Activated CD8-positive, alpha-beta memory T cell treated with anti-CD3 and anti-CD28 coated beads for 48 hours (primary cell): ENCODE data around the gene PPP2R5C.
"Not testable (repeated sequence)": the region's sequence is repeated elsewhere in the genome, so short reads cannot be mapped to it uniquely, and the experiment has no call there.

Experiments
- DNase-seq, 3 experiments: peaks; one replicate each; pipeline ENCODE4 v3.0.0-alpha.2; 2020; ENCODE audit warnings: low read depth in 2 of 3, low spot score in 2 of 3

PPP2R5C gene

DNA sequence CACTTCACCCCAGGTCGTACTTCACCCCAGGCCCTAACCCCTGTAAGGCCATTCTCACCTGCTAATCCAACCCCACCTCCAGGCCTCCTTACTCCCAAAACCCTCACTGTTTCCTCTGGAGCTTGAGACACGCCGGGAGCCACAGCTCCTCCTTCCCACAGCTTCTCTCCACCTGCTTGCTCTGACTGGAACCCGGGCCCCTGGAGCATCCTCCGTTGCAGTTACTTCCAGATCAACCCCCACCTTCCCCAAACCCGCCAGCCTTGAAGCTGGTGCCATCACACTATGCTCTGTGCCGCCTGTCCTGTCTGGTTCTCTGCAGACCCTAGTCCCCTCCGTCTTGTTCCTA lies 34.6 kb upstream of the PPP2R5C start:
- DNase-seq, result no peak

- no peak for DNase-seq
Observed at GRCh38 chr14:101727611-101728366, 33.7 kb upstream of the PPP2R5C start.

DNA sequence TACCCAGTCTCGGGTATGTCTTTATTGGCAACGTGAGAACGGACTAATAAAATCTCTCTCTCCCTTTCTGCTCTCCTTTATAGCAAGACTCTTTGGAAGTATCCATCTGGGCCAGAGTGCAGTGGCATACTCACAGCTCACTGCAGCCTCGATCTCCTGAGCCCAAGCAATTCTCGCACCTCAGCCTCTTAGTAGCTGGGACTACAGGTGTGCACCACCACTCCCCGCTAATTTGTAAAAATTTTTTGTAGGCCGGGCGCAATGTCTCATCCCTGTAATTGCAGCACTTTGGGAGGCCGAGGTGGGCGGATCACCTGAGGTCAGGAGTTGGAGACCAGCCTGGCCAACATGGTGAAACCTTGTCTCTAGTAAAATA lies 33.2 kb upstream of the PPP2R5C start:
- no peak for DNase-seq

- no peak for DNase-seq
Observed at GRCh38 chr14:101729382-101729781, 32.1 kb upstream of the PPP2R5C start.

DNA sequence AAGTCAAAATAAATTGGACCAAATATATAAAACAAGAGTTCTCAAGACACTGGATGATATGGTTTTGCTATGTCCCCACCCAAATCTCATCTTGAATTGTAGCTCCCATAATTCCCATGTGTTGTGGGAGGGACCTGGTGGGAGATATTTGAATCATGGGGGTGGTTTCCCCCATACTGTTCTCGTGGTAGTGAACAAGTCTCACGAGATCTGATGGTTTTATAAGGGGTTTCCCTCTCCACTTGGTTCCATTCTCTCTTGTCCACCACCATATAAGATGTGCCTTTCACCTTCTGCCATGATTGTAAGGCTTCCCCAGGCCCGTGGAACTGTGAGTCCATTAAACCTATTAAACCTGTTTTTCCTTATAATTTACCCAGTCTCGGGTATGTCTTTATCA lies 31.4 kb upstream of the PPP2R5C start:
- DNase-seq, result not testable (repeated sequence)

GRCh38 chr14:101730626-101731186 lies 30.8 kb upstream of the PPP2R5C start:
- no peak for DNase-seq

DNA sequence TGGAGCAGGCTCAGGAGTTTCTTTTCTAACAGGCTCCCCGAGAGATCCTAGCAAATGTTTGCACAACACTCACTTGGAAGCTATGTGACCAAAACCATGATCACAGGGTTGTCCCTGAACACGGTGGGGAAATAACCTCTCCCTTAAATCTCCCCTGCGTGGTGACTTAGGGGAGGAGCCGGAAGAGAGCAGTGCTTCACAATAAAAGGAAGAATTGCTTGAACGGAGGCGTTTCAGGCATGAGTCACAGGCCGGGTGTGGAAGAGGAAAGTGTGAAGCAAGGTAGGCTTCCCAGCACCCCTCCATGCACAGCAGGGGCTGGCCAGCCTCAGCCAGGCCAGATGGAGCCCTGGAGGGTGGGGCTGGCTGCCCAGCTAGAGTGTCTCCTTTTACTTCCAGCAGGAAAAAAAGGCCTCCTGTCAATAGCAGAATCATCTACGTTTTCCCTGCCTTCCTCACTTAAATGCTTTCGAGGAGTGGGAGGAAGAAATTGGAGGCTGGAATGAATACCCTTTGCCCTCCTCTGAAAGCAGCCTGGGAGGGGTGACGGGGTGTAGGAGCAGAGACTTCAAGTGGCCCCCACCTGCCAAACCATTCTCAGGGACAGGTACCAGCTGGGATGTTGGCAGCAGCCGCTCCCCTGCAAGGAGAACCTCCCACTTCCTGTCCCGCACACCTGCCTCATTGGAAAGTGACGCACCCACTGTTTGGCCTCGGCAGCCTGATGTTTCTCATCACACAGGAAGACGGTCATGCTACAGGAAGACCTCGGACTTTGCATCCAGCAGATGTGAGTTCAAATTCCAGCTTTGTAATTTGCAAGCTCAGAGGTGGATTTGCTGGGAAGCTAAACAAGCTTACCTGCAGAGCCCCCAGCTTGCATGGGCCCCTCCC lies 30.1 kb upstream of the PPP2R5C start:
- DNase-seq, result peak; percentile 54 to 63 (median 55)

DNA sequence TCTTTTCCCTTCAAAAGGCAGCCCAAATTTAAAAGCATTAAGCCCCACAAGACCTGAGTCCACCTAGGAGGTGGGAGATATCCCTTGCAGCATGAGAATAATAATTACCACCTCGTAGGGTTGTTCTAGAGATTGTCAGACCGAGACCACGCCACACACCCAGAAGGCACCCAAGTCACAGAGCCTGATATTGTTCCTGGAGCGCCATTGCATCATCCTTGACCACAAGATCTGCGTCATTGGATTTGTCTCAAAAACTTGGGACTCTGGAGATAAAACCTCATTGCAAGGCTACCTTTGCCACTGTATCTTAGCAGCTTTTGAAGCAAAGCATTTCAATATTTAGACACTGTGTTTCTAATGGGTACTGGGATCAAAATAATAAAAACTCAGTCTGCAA lies 29.4 kb upstream of the PPP2R5C start:
- DNase-seq, result no peak

DNA sequence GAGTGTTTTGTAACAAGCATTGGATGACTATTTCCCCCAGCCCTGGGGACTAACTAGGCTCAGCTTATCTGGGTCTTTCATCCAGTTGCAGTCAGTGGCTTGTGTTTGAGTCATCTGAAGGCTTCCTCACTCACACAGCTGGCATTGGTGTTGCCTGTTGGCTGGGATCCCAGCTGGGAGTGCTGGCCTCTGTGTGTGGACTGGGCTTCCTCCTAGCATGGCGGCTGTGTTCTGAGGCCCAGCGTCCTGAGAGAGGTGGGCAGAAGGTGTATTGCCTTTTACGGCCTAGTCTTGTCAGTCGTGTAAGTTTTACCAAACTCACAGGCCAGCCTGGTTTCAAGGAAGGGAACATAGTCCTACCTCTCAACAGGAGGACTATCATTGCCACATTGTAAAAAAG lies 28.3 kb upstream of the PPP2R5C start:
- DNase-seq, result no peak

GRCh38 chr14:101734246-101734847 lies 27.2 kb upstream of the PPP2R5C start:
- DNase-seq, result no peak

GRCh38 chr14:101735453-101735852 lies 26.1 kb upstream of the PPP2R5C start:
- DNase-seq, result no peak

- no peak for DNase-seq
Observed at GRCh38 chr14:101736071-101736470, 25.4 kb upstream of the PPP2R5C start.

GRCh38 chr14:101736585-101736984 lies 24.9 kb upstream of the PPP2R5C start:
- DNase-seq, result no peak

- no peak for DNase-seq
Observed at GRCh38 chr14:101737414-101738339, 23.8 kb upstream of the PPP2R5C start.

- DNase-seq, result no peak
Observed at GRCh38 chr14:101738703-101739320, 22.7 kb upstream of the PPP2R5C start.

DNA sequence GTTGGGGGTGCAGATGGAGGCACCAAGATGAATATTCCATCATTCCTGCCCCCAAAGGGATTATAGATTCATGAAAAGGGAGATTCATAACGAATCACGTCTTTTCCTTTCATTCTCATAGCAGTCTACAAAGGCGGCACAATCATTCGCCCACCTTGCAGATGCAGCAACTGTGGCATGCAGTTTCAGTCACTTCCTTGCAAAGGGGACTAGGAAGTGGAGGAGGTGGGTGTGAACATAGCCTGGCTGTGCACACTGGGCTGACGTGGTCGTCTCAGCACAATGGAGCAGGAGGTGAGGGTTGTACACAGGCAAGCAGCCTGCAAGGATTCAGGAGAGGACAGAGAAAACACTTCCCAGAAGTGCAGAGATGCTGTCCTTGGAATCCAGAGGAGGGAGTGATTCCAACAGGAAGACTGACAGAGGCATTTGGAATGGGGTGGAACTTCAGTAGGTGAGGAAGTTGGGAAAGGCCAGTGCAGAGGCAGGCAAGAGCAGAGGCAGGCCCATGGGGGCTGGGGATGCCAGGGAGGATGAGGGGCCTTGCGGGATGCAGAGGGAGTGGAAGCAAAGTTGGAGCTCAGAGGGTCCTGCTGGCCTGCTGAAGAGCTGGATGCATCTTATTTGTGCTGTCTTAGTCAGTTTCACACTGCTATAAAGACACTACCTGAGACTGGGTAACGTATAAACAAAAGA lies 21.9 kb upstream of the PPP2R5C start:
- DNase-seq, result no peak

DNA sequence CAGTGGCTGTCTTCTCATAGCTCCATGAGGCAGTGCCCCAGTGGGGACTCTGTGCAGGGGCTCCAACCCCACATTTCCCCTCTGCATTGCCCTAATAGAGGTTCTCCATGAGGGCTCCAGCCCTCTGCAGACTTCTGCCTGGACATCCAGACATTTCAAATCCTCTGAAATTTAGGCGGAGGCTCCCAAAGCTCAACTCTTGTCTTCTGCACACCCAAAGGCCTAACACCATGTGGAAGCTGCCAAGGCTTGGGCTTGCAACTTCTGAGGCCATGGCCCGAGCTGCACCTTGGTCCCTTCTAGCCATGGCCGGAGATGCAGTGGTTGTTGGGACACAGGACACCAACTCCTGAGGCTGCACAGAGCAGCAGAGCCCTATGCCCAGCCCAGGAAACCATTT lies 20.5 kb upstream of the PPP2R5C start:
- DNase-seq, result no peak

DNA sequence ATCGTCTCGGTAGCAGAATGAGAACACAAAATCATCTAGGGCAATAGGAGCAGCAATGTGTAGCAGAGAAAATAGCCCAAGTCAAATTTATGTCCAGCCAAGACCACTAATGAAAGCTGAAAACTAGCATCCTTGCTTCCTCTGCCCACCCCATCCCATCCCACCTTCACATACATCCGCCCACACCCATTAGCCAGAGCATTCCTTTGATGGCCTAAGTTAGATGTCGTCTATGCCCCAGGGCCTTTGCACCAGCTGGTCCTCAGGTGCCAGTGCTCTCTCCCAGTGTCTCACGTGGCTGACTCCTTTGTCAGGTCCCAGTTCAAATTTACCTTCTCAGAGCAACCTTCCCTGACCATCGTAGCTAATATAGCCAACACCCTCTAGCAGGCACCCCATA lies 17.8 kb upstream of the PPP2R5C start:
- no peak for DNase-seq

DNA sequence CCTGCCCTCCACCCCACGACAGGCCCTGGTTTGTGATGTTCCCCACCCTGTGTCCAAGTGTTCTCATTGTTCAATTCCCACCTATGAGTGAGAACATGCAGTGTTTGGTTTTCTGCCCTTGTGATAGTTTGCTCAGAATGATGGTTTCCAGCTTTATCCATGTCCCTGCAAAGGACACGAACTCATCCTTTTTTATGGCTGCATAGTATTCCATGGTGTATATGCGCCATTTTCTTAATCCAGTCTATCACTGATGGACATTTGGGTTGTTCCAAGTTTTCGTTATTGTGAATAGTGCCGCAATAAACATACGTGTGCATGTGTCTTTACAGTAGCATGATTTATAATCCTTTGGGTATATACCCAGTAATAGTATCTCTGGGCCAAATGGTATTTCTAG lies 17.1 kb upstream of the PPP2R5C start:
- not testable (repeated sequence) for DNase-seq

DNA sequence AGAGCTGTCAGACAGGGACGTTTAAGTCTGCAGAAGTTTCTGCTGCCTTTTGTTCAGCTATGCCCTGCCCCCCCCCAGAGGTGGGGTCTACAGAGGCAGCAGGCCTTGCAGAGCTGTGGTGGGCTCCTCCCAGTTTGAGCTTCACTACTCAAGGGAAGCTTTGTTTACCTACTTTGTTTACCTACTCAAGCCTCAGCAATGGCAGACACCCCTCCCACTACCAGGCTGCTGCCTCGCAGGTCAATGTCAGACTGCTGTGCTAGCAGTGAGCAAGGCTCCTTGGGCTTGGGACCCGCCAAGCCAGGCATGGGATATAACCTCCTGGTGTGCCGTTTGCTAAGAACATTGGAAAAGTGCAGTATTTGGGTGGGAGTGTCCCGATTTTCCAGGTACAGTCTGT lies 11.8 kb upstream of the PPP2R5C start:
- DNase-seq, result not testable (repeated sequence)
